SK-N-SH (cell line): Measurements from ENCODE around the gene DPPA2. TPM values are rescaled to one million over a fixed set of nuclear protein-coding genes. Genes with fewer than 3 reads are reported as not detected.

ENCODE experiments used
- CTCF ChIA-PET: fragments of 300-600, 350-600 bp; formaldehyde crosslinking; extraction: SDS; loops from one replicate; lab custom pipeline; 2021; lab: Yijun Ruan, JAX
- POLR2A ChIA-PET: fragments of 350-600 bp; sonication (Branson Sonifier 250); formaldehyde crosslinking; extraction: SDS; loops from one replicate; lab custom pipeline; 2020; ENCODE audit warnings: antibody characterized with exemption, inconsistent platforms; lab: Yijun Ruan, JAX
- DNase-seq: peaks from one replicate; pipeline ENCODE4 v3.0.0; 2012
- H2AFZ ChIP-seq: fragments of 200-600 bp; sonication (generic); 2 replicates; pipeline ENCODE4 v1.8.1; 2016; ENCODE audit warnings: antibody characterized with exemption, mild to moderate bottlenecking, low read depth
- H3F3A ChIP-seq: fragments of 200-600 bp; sonication (generic); replicated peaks from 2 replicates; pipeline ENCODE3; 2016; ENCODE audit warnings: antibody characterized with exemption, mild to moderate bottlenecking; ENCODE audit not compliant: insufficient read depth
- H3K27ac ChIP-seq, 2 experiments: fragments of 200-500 bp in 1 of 2; fragments of 200-600 bp in 1 of 2; sonication (Bioruptor generic) in 1 of 2; sonication (generic), shearing (Covaris generic) in 1 of 2; 2 replicates each; pipeline versions ENCODE4 v1.5.1 to v1.6.1; 2014 to 2016; ENCODE audit warnings: low read depth in 2 of 2, inconsistent platforms in 1 of 2, low read length in 1 of 2, mild to moderate bottlenecking in 1 of 2, mixed read lengths in 1 of 2
- H3K27me3 ChIP-seq: fragments of 200-600 bp; sonication (generic), shearing (Covaris generic); 2 replicates; pipeline ENCODE4 v1.6.1; 2016; ENCODE audit warnings: mixed run types; ENCODE audit not compliant: insufficient read depth
- H3K36me3 ChIP-seq, 2 experiments: fragments of 200-500 bp in 1 of 2; fragments of 200-600 bp in 1 of 2; sonication (Bioruptor generic) in 1 of 2; sonication (generic) in 1 of 2; replicated peaks in 1 of 2; 2 replicates each; pipeline versions ENCODE3 to v1.5.1; 2014 to 2016; ENCODE audit warnings: low read length in 1 of 2, mild to moderate bottlenecking in 1 of 2; ENCODE audit not compliant: insufficient read depth in 2 of 2, control insufficient read depth in 1 of 2
- H3K4me1 ChIP-seq, 2 experiments: fragments of 200-500 bp in 1 of 2; fragments of 200-600 bp in 1 of 2; sonication (Bioruptor generic) in 1 of 2; sonication (generic), shearing (Covaris generic) in 1 of 2; 2 replicates each; pipeline versions ENCODE4 v1.5.1 to v1.6.1; 2014 to 2016; ENCODE audit warnings: low read depth in 1 of 2, low read length in 1 of 2, mixed run types in 1 of 2; ENCODE audit not compliant: insufficient read depth in 2 of 2, control insufficient read depth in 1 of 2
- H3K4me2 ChIP-seq: fragments of 200-600 bp; sonication (generic), shearing (Covaris generic); 2 replicates; pipeline ENCODE4 v1.6.1; 2017; ENCODE audit warnings: mixed run types
- H3K4me3 ChIP-seq, 2 experiments: fragments of 200-500 bp in 1 of 2; fragments of 200-600 bp in 1 of 2; sonication (Bioruptor generic) in 1 of 2; sonication (generic), shearing (Covaris generic) in 1 of 2; 2 replicates each; pipeline versions ENCODE4 v1.5.1 to v1.8.1; 2014 to 2016; ENCODE audit warnings: low read depth in 2 of 2, inconsistent platforms in 1 of 2, low read length in 1 of 2, mild to moderate bottlenecking in 1 of 2, mixed read lengths in 1 of 2, moderate library complexity in 1 of 2
- H3K79me2 ChIP-seq: fragments of 200-600 bp; sonication (generic); 2 replicates; pipeline ENCODE4 v1.8.1; 2017; ENCODE audit warnings: mild to moderate bottlenecking; ENCODE audit not compliant: insufficient read depth
- H3K9ac ChIP-seq: fragments of 200-600 bp; sonication (generic); 2 replicates; pipeline ENCODE4 v1.6.1; 2017; ENCODE audit warnings: mixed run types
- H3K9me2 ChIP-seq: fragments of 200-600 bp; sonication (generic); 2 replicates; pipeline ENCODE4 v1.6.1; 2017; ENCODE audit warnings: mixed run types
- H3K9me3 ChIP-seq: fragments of 200-600 bp; sonication (generic); 2 replicates; pipeline ENCODE4 v1.6.1; 2017; ENCODE audit warnings: mixed run types, mild to moderate bottlenecking, moderate library complexity
- H4K20me1 ChIP-seq: fragments of 200-600 bp; sonication (generic); 2 replicates; pipeline ENCODE4 v1.6.1; 2017; ENCODE audit warnings: mild to moderate bottlenecking, mixed run types; ENCODE audit not compliant: insufficient read depth
- CHD2 ChIP-seq: fragments of 150-350 bp; IDR thresholded peaks from 2 replicates; pipeline ENCODE4 v1.6.1; 2018; ENCODE audit warnings: low read length; ENCODE audit not compliant: partially characterized antibody
- EZH2phosphoT487 ChIP-seq: fragments of 200-600 bp; sonication (generic); IDR thresholded peaks from 2 replicates; pipeline ENCODE4 v1.6.1; 2017; ENCODE audit warnings: low read depth, mixed run types, mild to moderate bottlenecking, antibody characterized with exemption, moderate library complexity, borderline replicate concordance
- FOXJ3 ChIP-seq: sonication (generic); formaldehyde crosslinking; IDR thresholded peaks from 2 replicates; pipeline ENCODE4 v1.5.1; 2020; ENCODE audit warnings: mild to moderate bottlenecking, missing genetic modification reagents
- GATA2 ChIP-seq: sonication (generic); formaldehyde crosslinking; IDR thresholded peaks from 2 replicates; pipeline ENCODE4 v1.5.0; 2020; ENCODE audit warnings: mild to moderate bottlenecking, missing genetic modification reagents
- JUND ChIP-seq: IDR thresholded peaks from 2 replicates; pipeline ENCODE4 v1.4.0; 2012
- MAX ChIP-seq: IDR thresholded peaks from 2 replicates; pipeline ENCODE4 v1.4.0; 2012; ENCODE audit warnings: low read depth
- MXI1 ChIP-seq: IDR thresholded peaks from 2 replicates; pipeline ENCODE4 v1.6.1; 2012; ENCODE audit warnings: mild to moderate bottlenecking, low read depth, low read length, improper control_type of control experiment
- NRF1 ChIP-seq: IDR thresholded peaks from 2 replicates; pipeline ENCODE4 v1.6.1; 2012; ENCODE audit warnings: low read depth, mild to moderate bottlenecking, low read length
- POLR2AphosphoS5 ChIP-seq: IDR thresholded peaks from 2 replicates; pipeline ENCODE4 v1.6.1; 2012; ENCODE audit warnings: low read depth, low read length
- RFX5 ChIP-seq: IDR thresholded peaks from 2 replicates; pipeline ENCODE4 v1.6.1; 2012; ENCODE audit warnings: mild to moderate bottlenecking, improper control_type of control experiment, low read length
- RXRA ChIP-seq: IDR thresholded peaks from 2 replicates; pipeline ENCODE4 v1.4.0; 2012; ENCODE audit warnings: low read depth, mild to moderate bottlenecking, borderline replicate concordance
- SIN3A ChIP-seq: IDR thresholded peaks from 2 replicates; pipeline ENCODE4 v1.6.1; 2012; ENCODE audit warnings: low read depth, mild to moderate bottlenecking, low read length, moderate library complexity, borderline replicate concordance
- SMC3 ChIP-seq: IDR thresholded peaks from 2 replicates; pipeline ENCODE4 v1.6.1; 2012; ENCODE audit warnings: low read depth, low read length, improper control_type of control experiment
- TAF1 ChIP-seq: IDR thresholded peaks from 2 replicates; pipeline ENCODE4 v1.6.1; 2012; ENCODE audit warnings: low read depth, mild to moderate bottlenecking, low read length, moderate library complexity, borderline replicate concordance
- TCF12 ChIP-seq: IDR thresholded peaks from 2 replicates; pipeline ENCODE4 v1.4.0; 2012
- ZBTB33 ChIP-seq: IDR thresholded peaks from 2 replicates; pipeline ENCODE4 v1.4.0; 2012; ENCODE audit warnings: low read depth, borderline replicate concordance
- WGBS: methylation state at CpG from one replicate; pipeline ENCODE4 v1.1.6; 2017; ENCODE audit warnings: low lambda C conversion rate; 5-methylcytosine and 5-hydroxymethylcytosine counted together
- polyA plus RNA-seq, 3 experiments: library from polyadenylated mRNA; depleted of rRNA; stranded (reverse); fragments of >200 nt; gene quantifications; 2 replicates each; pipeline ENCODE4 v1.2.3, GENCODE V29; 2012
- TF ChIP-seq, protein P1 (sequence below): fragments of 150-350 bp; IDR thresholded peaks from 2 replicates; pipeline ENCODE4 v1.6.1; 2016; ENCODE audit warnings: mild to moderate bottlenecking, low read depth, low read length
- TF ChIP-seq, protein P2 (sequence below): fragments of 150-350 bp; IDR thresholded peaks from 2 replicates; pipeline ENCODE4 v1.6.1; 2017; ENCODE audit warnings: antibody characterized with exemption, low read length, low read depth, borderline replicate concordance
- TF ChIP-seq, protein P3 (sequence below): IDR thresholded peaks from 2 replicates; pipeline ENCODE4; 2012
- TF ChIP-seq, protein P4 (sequence below): IDR thresholded peaks from 2 replicates; pipeline ENCODE4 v1.6.1; 2012; ENCODE audit warnings: mild to moderate bottlenecking, low read depth, low read length, moderate library complexity

Gene DPPA2
- polyA plus RNA-seq, 1 of the 3 experiments (the other 2 are of a cell fraction) = not detected

DNA sequence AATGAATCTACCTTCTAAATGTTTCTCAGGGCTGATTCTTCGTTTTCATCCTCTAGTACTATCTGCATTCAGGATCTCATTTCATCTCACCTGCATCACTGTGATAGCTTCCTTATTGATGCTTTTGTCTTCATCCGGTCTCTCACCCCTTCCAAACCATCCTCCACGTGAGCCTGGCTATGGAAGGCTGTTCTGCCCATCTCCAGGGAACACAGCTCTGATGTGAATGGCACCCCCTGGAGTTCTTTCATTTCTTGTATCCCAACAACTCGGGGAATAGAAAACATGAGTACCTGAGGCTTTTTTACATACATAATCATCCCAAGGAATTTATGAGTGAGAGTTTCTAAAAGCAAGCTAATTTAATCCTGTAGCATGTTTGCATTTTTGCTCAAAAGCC is 29.8 kb upstream of the DPPA2 start:
- no peak overlapping the region for H3K4me3 ChIP-seq
- no peaks in the 10 kb centered on the region for H3K9me3 ChIP-seq
- H3K79me2 ChIP-seq = no peaks in the 10 kb centered on the region
- ChIA-PET POLR2A (no interaction called here), CTCF (interaction anchor here (0.6 kb wide), 1 partner anchor 43 kb away, joined by 3 read pairs; no protein-coding TSS in a partner anchor)
- WGBS = 24% methylated on average over 4 of the region's 4 CpGs
- H3K4me2 ChIP-seq = no peak overlapping the region
- no peak overlapping the region for H2AFZ ChIP-seq
- TF ChIP-seq SMC3 (no peak), CHD2 (no peak), MAX (no peak), SIN3A (no peak), GATA2 (no peak), RFX5 (no peak), NRF1 (no peak), RXRA (no peak), ZBTB33 (no peak), POLR2AphosphoS5 (no peak), MXI1 (no peak), EZH2phosphoT487 (no peak), JUND (no peak), TAF1 (no peak), FOXJ3 (no peak), TCF12 (no peak)
- TF ChIP-seq, protein P1, sequence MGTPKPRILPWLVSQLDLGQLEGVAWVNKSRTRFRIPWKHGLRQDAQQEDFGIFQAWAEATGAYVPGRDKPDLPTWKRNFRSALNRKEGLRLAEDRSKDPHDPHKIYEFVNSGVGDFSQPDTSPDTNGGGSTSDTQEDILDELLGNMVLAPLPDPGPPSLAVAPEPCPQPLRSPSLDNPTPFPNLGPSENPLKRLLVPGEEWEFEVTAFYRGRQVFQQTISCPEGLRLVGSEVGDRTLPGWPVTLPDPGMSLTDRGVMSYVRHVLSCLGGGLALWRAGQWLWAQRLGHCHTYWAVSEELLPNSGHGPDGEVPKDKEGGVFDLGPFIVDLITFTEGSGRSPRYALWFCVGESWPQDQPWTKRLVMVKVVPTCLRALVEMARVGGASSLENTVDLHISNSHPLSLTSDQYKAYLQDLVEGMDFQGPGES = no peak
- TF ChIP-seq, protein P2, sequence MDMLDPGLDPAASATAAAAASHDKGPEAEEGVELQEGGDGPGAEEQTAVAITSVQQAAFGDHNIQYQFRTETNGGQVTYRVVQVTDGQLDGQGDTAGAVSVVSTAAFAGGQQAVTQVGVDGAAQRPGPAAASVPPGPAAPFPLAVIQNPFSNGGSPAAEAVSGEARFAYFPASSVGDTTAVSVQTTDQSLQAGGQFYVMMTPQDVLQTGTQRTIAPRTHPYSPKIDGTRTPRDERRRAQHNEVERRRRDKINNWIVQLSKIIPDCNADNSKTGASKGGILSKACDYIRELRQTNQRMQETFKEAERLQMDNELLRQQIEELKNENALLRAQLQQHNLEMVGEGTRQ = no peak
- TF ChIP-seq, protein P3, sequence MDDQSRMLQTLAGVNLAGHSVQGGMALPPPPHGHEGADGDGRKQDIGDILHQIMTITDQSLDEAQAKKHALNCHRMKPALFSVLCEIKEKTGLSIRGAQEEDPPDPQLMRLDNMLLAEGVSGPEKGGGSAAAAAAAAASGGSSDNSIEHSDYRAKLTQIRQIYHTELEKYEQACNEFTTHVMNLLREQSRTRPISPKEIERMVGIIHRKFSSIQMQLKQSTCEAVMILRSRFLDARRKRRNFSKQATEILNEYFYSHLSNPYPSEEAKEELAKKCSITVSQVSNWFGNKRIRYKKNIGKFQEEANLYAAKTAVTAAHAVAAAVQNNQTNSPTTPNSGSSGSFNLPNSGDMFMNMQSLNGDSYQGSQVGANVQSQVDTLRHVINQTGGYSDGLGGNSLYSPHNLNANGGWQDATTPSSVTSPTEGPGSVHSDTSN = no peak
- TF ChIP-seq, protein P4, sequence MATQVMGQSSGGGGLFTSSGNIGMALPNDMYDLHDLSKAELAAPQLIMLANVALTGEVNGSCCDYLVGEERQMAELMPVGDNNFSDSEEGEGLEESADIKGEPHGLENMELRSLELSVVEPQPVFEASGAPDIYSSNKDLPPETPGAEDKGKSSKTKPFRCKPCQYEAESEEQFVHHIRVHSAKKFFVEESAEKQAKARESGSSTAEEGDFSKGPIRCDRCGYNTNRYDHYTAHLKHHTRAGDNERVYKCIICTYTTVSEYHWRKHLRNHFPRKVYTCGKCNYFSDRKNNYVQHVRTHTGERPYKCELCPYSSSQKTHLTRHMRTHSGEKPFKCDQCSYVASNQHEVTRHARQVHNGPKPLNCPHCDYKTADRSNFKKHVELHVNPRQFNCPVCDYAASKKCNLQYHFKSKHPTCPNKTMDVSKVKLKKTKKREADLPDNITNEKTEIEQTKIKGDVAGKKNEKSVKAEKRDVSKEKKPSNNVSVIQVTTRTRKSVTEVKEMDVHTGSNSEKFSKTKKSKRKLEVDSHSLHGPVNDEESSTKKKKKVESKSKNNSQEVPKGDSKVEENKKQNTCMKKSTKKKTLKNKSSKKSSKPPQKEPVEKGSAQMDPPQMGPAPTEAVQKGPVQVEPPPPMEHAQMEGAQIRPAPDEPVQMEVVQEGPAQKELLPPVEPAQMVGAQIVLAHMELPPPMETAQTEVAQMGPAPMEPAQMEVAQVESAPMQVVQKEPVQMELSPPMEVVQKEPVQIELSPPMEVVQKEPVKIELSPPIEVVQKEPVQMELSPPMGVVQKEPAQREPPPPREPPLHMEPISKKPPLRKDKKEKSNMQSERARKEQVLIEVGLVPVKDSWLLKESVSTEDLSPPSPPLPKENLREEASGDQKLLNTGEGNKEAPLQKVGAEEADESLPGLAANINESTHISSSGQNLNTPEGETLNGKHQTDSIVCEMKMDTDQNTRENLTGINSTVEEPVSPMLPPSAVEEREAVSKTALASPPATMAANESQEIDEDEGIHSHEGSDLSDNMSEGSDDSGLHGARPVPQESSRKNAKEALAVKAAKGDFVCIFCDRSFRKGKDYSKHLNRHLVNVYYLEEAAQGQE = no peak
- no peaks in the 10 kb centered on the region for H3F3A ChIP-seq
- H3K9me2 ChIP-seq = no peaks in the 10 kb centered on the region
- no peak for DNase-seq
- H3K27me3 ChIP-seq = no peaks in the 10 kb centered on the region
- H3K4me1 ChIP-seq = no peaks in the 10 kb centered on the region
- H4K20me1 ChIP-seq = no peaks in the 10 kb centered on the region
- H3K9ac ChIP-seq = no peak overlapping the region
- no peak overlapping the region for H3K27ac ChIP-seq
- H3K36me3 ChIP-seq = no peaks in the 10 kb centered on the region
